Stomach smooth muscle (tissue), 2 donors: ENCODE measurements around the gene TAB2.

Source experiments
- H3K27ac ChIP-seq: one replicate; pipeline ENCODE4 v1.7.0; 2013; ENCODE audit warnings: mild to moderate bottlenecking, low read length, inconsistent platforms
- H3K27me3 ChIP-seq, 2 donors: one replicate each; pipeline ENCODE4 v1.7.0; 2013; ENCODE audit warnings: low read length in 2 of 2; ENCODE audit not compliant: insufficient read depth in 2 of 2, control insufficient read depth in 1 of 2
- H3K36me3 ChIP-seq, 2 donors: one replicate each; pipeline ENCODE4 v1.7.0; 2013; ENCODE audit warnings: low read length in 2 of 2; ENCODE audit not compliant: control insufficient read depth in 2 of 2, insufficient read depth in 2 of 2
- H3K4me1 ChIP-seq: one replicate; pipeline ENCODE4 v1.7.0; 2013; ENCODE audit warnings: low read length; ENCODE audit not compliant: control insufficient read depth, insufficient read depth
- H3K4me3 ChIP-seq, 2 donors: one replicate each; pipeline ENCODE4 v1.7.0; 2013; ENCODE audit warnings: low read length in 2 of 2
- H3K9ac ChIP-seq, 2 donors: one replicate each; pipeline ENCODE4 v1.7.0; 2013; ENCODE audit warnings: low read length in 2 of 2, mild to moderate bottlenecking in 1 of 2
- H3K9me3 ChIP-seq, 2 donors: one replicate each; pipeline ENCODE4 v1.7.0; 2013; ENCODE audit warnings: low read length in 2 of 2; ENCODE audit not compliant: control insufficient read depth in 2 of 2
- donor health status: healthy.
- donor health status: Pancreatic carcinoma.

The TAB2 gene, protein sequence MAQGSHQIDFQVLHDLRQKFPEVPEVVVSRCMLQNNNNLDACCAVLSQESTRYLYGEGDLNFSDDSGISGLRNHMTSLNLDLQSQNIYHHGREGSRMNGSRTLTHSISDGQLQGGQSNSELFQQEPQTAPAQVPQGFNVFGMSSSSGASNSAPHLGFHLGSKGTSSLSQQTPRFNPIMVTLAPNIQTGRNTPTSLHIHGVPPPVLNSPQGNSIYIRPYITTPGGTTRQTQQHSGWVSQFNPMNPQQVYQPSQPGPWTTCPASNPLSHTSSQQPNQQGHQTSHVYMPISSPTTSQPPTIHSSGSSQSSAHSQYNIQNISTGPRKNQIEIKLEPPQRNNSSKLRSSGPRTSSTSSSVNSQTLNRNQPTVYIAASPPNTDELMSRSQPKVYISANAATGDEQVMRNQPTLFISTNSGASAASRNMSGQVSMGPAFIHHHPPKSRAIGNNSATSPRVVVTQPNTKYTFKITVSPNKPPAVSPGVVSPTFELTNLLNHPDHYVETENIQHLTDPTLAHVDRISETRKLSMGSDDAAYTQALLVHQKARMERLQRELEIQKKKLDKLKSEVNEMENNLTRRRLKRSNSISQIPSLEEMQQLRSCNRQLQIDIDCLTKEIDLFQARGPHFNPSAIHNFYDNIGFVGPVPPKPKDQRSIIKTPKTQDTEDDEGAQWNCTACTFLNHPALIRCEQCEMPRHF

DNA sequence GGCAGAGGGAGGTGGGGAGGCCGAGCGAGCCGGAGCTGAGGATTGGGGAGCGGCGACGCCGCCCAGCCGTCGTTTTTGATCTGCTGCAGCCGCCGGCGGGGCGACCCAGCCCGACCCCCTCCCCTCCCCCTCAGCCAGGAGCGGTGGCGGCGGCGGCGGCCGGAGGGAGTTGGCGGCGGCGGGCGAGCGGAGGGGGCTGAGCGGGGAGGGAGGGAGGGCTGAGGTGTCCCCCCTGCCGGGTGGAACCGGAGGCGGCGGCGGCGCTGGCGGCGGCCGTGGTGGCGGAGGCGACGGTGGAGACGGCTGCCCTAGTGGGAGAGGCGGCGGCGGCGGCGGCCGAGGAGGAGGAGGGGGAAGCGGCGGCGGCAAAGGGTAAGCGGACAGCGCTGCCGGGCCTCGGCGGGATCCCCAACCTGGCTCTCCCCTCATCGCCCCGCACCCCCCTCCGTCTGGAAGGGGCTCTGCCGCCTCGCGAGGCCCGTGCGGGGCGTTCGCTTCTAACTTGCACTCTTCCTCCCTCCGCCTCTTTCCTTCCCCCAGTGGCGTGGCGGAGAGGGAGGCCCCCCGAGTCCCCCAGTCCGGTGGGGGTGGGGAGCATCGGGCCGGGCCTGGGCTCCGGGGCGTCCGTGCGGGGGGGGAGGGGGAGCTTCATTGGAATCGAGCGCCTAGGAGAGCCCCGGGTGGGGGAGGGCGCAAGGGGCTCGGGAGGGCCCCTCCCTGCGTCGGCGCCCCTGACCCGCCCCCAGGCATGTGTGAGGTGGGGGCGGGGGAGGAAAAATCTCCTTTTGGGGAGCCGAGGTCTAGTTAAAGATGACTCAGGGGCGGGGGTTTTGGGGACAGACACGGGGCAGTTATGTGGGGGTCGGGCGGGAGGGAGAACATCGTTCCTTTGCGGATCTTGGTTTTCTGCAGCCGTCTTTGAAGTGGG is at the start of gene TAB2:
TSS of gene TAB2 (plus strand) at position 69 of the 928 bp plus-strand sequence. CDS start 52,286 bp downstream, outside the sequence.
- Histone ChIP-seq H3K9ac (peak within 1 kb of the TSS; percentile 82 to 83), H3K9me3 (no peaks in the 10 kb centered on the region), H3K27me3 (no peaks in the 10 kb centered on the region), H3K27ac (peak within 1 kb of the TSS; percentile 91), H3K36me3 (no peaks in the 10 kb centered on the region), H3K4me1 (peaks cover 5% of the 10 kb centered on the region), H3K4me3 (peak within 1 kb of the TSS; percentile 79 to 96)

DNA sequence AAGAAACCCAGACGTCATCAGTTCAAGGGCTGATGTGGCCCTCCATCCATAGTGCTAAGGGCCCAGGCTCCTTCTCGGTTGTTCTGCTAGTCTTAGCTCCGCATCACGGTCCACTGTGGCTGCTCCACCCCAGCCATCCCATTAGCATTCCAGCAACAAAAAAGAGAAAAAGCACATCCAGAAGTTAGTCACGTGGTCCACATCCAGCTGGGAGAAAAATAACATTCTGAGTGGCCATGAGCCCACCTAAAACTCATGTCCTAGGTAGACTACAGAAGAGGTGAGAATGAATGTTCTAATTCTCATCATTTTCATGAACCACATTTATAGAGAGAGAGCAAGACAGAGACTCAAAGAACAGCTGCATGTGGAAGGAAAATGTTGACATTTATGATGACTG is 49.4 kb upstream of the TAB2 start:
- Histone ChIP-seq H3K9me3 (no peaks in the 10 kb centered on the region), H3K27me3 (no peaks in the 10 kb centered on the region), H3K36me3 (no peaks in the 10 kb centered on the region), H3K9ac (no peak overlapping the region), H3K27ac (no peak overlapping the region), H3K4me3 (no peak overlapping the region), H3K4me1 (no peaks in the 10 kb centered on the region)

DNA sequence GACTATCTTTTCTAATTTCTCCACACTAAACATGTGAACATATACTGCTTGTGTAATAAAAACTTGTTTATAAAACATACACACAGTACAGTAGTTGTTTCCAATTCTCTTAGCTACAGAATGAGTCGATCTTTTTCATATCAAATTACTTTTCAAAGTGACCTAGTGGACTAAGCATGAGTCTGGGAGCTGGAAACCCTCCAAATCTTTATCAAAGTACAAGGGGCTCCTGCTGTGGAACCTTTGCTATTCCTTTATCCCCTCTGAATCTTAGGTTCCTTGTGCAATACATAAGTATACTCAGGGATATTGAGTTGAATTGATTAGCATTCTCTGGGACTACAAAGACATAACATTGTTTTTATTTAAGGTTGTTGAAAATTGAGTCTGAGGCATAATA is 48.7 kb upstream of the TAB2 start:
- Histone ChIP-seq H3K36me3 (no peaks in the 10 kb centered on the region), H3K4me1 (no peaks in the 10 kb centered on the region), H3K9me3 (no peaks in the 10 kb centered on the region), H3K27me3 (no peaks in the 10 kb centered on the region), H3K27ac (no peak overlapping the region), H3K9ac (no peak overlapping the region), H3K4me3 (no peak overlapping the region)

GRCh38 chr6:149270616-149271015 is 46.9 kb upstream of the TAB2 start:
- H3K9ac ChIP-seq: no peak overlapping the region
- H3K4me1 ChIP-seq: no peaks in the 10 kb centered on the region
- H3K9me3 ChIP-seq: no peaks in the 10 kb centered on the region
- no peaks in the 10 kb centered on the region for H3K36me3 ChIP-seq
- no peaks in the 10 kb centered on the region for H3K27me3 ChIP-seq
- H3K27ac ChIP-seq: no peak overlapping the region
- H3K4me3 ChIP-seq: no peak overlapping the region

GRCh38 chr6:149271348-149272340 is 45.9 kb upstream of the TAB2 start:
- no peak overlapping the region for H3K9ac ChIP-seq
- no peaks in the 10 kb centered on the region for H3K27me3 ChIP-seq
- H3K27ac ChIP-seq: no peak overlapping the region
- no peak overlapping the region for H3K4me3 ChIP-seq
- no peaks in the 10 kb centered on the region for H3K9me3 ChIP-seq
- H3K36me3 ChIP-seq: no peaks in the 10 kb centered on the region
- H3K4me1 ChIP-seq: no peaks in the 10 kb centered on the region

DNA sequence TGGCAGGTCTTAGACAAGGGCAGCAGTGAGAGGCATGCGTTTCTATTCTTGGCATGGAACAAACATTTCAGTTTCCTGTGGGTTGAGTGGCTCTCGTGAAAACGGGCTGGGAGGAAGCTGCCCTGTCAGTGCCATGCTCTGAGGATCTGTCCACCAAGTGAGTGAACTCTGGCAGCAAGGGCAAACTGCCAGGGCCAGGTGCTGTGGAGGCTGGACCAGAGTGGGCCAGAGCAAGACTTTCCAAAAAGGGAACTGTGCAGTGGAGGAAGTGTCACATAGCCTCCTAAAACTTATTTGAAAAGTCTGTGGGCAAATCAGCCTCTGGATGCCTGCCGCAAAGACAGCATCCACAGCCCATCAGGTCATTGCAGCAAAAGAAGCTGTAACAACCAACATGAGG is 44.2 kb upstream of the TAB2 start:
- no peaks in the 10 kb centered on the region for H3K27me3 ChIP-seq
- H3K9ac ChIP-seq: no peak overlapping the region
- H3K36me3 ChIP-seq: no peaks in the 10 kb centered on the region
- H3K27ac ChIP-seq: no peak overlapping the region
- H3K9me3 ChIP-seq: no peaks in the 10 kb centered on the region
- H3K4me3 ChIP-seq: no peak overlapping the region
- no peaks in the 10 kb centered on the region for H3K4me1 ChIP-seq

DNA sequence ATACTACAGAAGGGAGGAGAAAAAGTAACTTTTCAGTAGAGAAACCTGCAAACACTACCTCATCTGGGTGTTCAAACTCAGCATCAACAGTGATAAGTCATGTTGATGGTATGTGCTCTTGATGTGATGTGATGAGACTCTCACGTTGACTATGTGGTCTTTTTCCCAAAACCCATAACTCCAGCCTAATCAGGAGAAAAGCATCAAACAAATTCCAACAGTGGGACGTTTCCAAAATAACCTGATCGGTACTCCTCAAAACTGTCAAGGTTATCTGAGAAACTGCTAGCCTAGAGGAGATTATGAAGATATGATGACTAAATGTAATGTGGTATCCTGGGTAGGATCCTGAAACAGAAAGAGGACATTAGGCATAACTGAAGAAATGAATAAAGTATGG is 41.9 kb upstream of the TAB2 start:
- no peaks in the 10 kb centered on the region for H3K4me1 ChIP-seq
- H3K27me3 ChIP-seq: no peaks in the 10 kb centered on the region

DNA sequence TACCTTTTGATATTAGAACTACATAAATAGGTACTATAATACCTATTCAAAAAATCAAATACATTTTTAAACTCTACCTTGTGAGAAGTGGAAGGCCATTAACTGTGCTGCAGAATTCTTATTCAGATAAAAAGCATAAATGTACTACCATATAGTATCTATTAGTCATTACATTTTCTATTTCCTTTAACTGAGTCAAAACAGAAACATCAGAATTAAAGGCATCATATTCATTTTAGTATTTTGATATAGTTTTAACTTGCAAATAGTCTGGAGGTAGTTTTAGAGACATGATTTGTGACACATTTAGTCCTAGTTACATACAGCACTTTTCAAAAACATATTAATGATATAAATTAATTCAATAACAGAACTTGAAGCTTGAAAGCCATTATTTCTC is 39.9 kb upstream of the TAB2 start:
- Histone ChIP-seq H3K27ac (no peak overlapping the region), H3K4me3 (no peak overlapping the region), H3K9ac (no peak overlapping the region), H3K27me3 (no peaks in the 10 kb centered on the region), H3K9me3 (no peaks in the 10 kb centered on the region), H3K36me3 (no peaks in the 10 kb centered on the region), H3K4me1 (no peaks in the 10 kb centered on the region)

More for the DNA sequence above, 41.9 kb upstream of the TAB2 start:
- H3K4me3 ChIP-seq: no peak overlapping the region
- no peak overlapping the region for H3K27ac ChIP-seq
- H3K36me3 ChIP-seq: no peaks in the 10 kb centered on the region
- H3K9me3 ChIP-seq: no peaks in the 10 kb centered on the region
- H3K9ac ChIP-seq: no peak overlapping the region

- Histone ChIP-seq H3K4me3 (no peak overlapping the region), H3K9ac (no peak overlapping the region), H3K36me3 (no peaks in the 10 kb centered on the region), H3K4me1 (no peaks in the 10 kb centered on the region), H3K9me3 (no peaks in the 10 kb centered on the region), H3K27me3 (no peaks in the 10 kb centered on the region), H3K27ac (no peak overlapping the region)
Measured at GRCh38 chr6:149278997-149279396, 38.5 kb upstream of the TAB2 start.

DNA sequence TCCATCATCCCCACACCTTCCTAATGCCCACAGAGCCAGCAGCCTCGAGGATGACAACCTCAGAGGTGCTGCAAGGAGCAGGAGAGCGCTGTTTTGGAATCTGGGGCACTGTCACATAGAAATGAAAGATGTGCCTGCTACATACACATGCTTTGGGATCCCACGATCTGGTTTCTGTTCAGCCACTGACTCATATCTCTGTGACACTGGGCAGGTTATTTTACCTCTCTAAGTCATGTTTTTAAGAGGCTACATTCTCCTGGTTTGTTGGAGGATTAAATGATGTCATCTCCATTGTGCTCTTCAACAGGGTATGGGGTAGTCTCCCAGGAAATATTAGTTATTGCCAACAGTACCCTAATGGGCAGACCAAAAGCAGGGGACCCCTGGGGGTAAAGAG is 32.6 kb upstream of the TAB2 start:
- Histone ChIP-seq H3K4me1 (no peaks in the 10 kb centered on the region), H3K27me3 (no peaks in the 10 kb centered on the region), H3K27ac (no peak overlapping the region), H3K4me3 (no peak overlapping the region), H3K36me3 (no peaks in the 10 kb centered on the region), H3K9me3 (no peaks in the 10 kb centered on the region), H3K9ac (no peak overlapping the region)
